Measurements from ENCODE around the gene NCOA5.
"Not testable (repeated sequence)": the region's sequence is repeated elsewhere in the genome, so short reads cannot be mapped to it uniquely, and the experiment has no call there.

NCOA5 gene

GRCh38 chr20:46119547-46119946, 29.8 kb upstream of the NCOA5 start:
- DNase-seq = no peak

GRCh38 chr20:46119028-46119546, 29.3 kb upstream of the NCOA5 start:
- no peak for DNase-seq

- no peak for DNase-seq
Measured at GRCh38 chr20:46118481-46119020, 28.8 kb upstream of the NCOA5 start.

- no peak for DNase-seq
Measured at GRCh38 chr20:46117704-46118467, 28.1 kb upstream of the NCOA5 start, which contains the start of gene CD40. CD40 (plus strand) TSS chr20:46118314; CDS start chr20:46118344, 30 bp downstream.

GRCh38 chr20:46114449-46114848, 24.7 kb upstream of the NCOA5 start:
- no peak for DNase-seq

- DNase-seq = no peak
Measured at GRCh38 chr20:46113113-46113470, 23.3 kb upstream of the NCOA5 start.

GRCh38 chr20:46112430-46113112, 22.8 kb upstream of the NCOA5 start:
- no peak for DNase-seq

- DNase-seq = no peak
Measured at GRCh38 chr20:46111836-46112212, 22.1 kb upstream of the NCOA5 start.

- DNase-seq = no peak
Measured at GRCh38 chr20:46111028-46111835, 21.5 kb upstream of the NCOA5 start.

GRCh38 chr20:46108976-46109375, 19.2 kb upstream of the NCOA5 start:
- no peak for DNase-seq

GRCh38 chr20:46108435-46108841, 18.7 kb upstream of the NCOA5 start:
- DNase-seq = no peak

GRCh38 chr20:46107061-46107460, 17.3 kb upstream of the NCOA5 start:
- DNase-seq = no peak

- no peak for DNase-seq
Measured at GRCh38 chr20:46104262-46104661, 14.5 kb upstream of the NCOA5 start.

GRCh38 chr20:46102940-46103339, 13.2 kb upstream of the NCOA5 start:
- no peak for DNase-seq

GRCh38 chr20:46101957-46102356, 12.2 kb upstream of the NCOA5 start:
- no peak for DNase-seq

- DNase-seq = no peak
Measured at GRCh38 chr20:46100988-46101387, 11.2 kb upstream of the NCOA5 start.

GRCh38 chr20:46100444-46100843, 10.7 kb upstream of the NCOA5 start:
- DNase-seq = not testable (repeated sequence)

- no peak for DNase-seq
Measured at GRCh38 chr20:46099491-46100287, 9.9 kb upstream of the NCOA5 start.

- no peak for DNase-seq
Measured at GRCh38 chr20:46093531-46093930, 3.8 kb upstream of the NCOA5 start.

GRCh38 chr20:46091622-46092535, 2.1 kb upstream of the NCOA5 start:
- DNase-seq = not testable (repeated sequence)

- DNase-seq = no peak
Measured at GRCh38 chr20:46089167-46089416, 670 bp downstream of the NCOA5 start.
